GM20000 (cell line): Measurements from ENCODE around the gene PGAP1.

ENCODE experiments used
- DNase-seq: peaks from one replicate; pipeline ENCODE4 v3.0.0; 2012; ENCODE audit warnings: low spot score
- CTCF ChIP-seq: IDR thresholded peaks from 2 replicates; pipeline ENCODE4 v1.5.1; 2012; ENCODE audit warnings: mild to moderate bottlenecking, control low read depth; ENCODE audit errors: extremely low read depth, missing control alignments

PGAP1 gene

GRCh38 chr2:196808083-196808665, 118.3 kb downstream of the PGAP1 start:
- TF ChIP-seq CTCF: no peak
- no peak for DNase-seq

GRCh38 chr2:196804381-196804780, 122.1 kb downstream of the PGAP1 start:
- no peak for TF ChIP-seq CTCF
- DNase-seq: no peak

GRCh38 chr2:196802401-196802800, 124.1 kb downstream of the PGAP1 start:
- no peak for DNase-seq
- no peak for TF ChIP-seq CTCF

- no peak for DNase-seq
These were observed 124.7 kb downstream of the PGAP1 start for GRCh38 chr2:196801674-196802261.

GRCh38 chr2:196798980-196799379, 127.5 kb downstream of the PGAP1 start:
- no peak for TF ChIP-seq CTCF

More at GRCh38 chr2:196801674-196802261, 124.7 kb downstream of the PGAP1 start:
- no peak for TF ChIP-seq CTCF

GRCh38 chr2:196792865-196793264, 133.6 kb downstream of the PGAP1 start:
- no peak for TF ChIP-seq CTCF
- no peak for DNase-seq

More at GRCh38 chr2:196798980-196799379, 127.5 kb downstream of the PGAP1 start:
- DNase-seq: peak; percentile 4

- no peak for TF ChIP-seq CTCF
- DNase-seq: peak; percentile 3
These were observed 142.9 kb downstream of the PGAP1 start for GRCh38 chr2:196783431-196784094.
